Activated CD4-positive, alpha-beta T cell treated with anti-CD3 and anti-CD28 coated beads, Interleukin-2, Interleukin-4, amounts not matched to agents 100 ng/mL and 50 ng/mL, durations not matched to agents 16 hours and 8 hours (primary cell): ENCODE data around the gene PCDHA11.
"Not testable (repeated sequence)": the region's sequence is repeated elsewhere in the genome, so short reads cannot be mapped to it uniquely, and the experiment has no call there.

ENCODE experiments used
- DNase-seq: peaks from one replicate; pipeline ENCODE4 v3.0.0-alpha.2; 2020; ENCODE audit warnings: low spot score

Gene PCDHA11

DNA sequence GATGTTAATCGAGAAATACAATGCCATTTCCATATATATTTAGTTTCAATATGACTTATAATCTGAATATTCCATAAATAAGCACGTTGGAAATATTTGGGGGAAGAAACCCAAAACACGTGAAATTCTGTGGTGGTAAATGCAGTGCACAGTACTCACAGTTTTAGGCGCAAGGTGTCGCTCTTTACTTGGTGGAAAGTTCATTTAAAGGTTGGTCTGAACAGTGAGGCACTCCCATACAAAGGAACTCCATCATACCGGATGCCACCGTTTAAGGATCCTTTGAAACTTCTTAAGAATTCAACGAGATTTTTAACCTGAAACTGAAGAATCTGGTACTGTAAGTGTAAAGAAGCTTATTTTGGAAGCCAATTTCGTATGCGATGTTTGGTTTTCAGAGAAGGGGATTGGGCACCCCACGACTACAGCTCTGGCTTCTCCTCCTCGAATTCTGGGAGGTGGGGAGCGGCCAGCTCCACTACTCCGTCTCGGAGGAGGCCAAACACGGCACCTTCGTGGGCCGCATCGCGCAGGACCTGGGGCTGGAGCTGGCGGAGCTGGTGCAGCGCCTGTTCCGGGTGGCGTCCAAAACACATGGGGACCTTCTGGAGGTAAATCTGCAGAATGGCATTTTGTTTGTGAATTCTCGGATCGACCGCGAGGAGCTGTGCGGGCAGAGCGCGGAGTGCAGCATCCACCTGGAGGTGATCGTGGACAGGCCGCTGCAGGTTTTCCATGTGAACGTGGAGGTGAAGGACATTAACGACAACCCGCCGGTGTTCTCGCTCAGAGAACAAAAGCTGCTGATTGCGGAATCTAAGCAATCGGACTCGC, at the start of gene PCDHA11:
PCDHA11 (plus strand) TSS at position 237 of the 834 bp plus-strand sequence; CDS start at position 384, 147 bp downstream.
- DNase-seq = no peak

- DNase-seq = peak; percentile 3
Observed at GRCh38 chr5:140821375-140822280, 47.1 kb upstream of the PCDHA11 start, which contains the start of gene PCDHA5. TSS of gene PCDHA5 (plus strand) at chr5:140821613.

GRCh38 chr5:140822281-140822629, 46.5 kb upstream of the PCDHA11 start:
- DNase-seq = no peak

DNA sequence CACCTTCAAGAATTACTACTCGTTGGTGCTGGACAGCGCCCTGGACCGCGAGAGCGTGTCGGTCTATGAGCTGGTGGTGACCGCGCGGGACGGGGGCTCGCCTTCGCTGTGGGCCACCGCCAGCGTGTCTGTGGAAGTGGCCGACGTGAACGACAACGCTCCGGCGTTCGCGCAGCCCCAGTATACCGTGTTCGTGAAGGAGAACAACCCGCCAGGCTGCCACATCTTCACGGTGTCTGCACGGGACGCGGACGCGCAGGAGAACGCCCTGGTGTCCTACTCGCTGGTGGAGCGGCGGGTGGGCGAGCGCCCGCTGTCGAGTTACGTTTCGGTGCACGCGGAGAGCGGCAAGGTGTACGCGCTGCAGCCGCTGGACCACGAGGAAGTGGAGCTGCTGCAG, 45.8 kb upstream of the PCDHA11 start:
- not testable (repeated sequence) for DNase-seq

DNA sequence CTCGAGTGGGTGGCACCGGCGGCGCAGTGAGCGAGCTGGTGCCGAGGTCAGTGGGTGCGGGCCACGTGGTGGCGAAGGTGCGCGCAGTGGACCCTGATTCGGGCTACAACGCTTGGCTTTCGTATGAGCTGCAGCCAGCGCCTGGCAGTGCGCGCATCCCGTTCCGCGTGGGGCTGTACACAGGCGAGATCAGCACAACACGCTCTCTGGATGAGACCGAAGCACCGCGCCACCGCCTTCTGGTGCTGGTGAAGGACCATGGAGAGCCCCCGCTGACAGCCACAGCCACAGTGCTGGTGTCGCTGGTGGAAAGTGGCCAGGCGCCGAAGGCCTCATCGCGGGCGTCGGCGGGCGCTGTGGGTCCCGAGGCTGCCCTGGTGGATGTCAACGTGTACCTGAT, 45.3 kb upstream of the PCDHA11 start:
- no peak for DNase-seq

GRCh38 chr5:140827704-140828361, 40.9 kb upstream of the PCDHA11 start, which contains the start of gene PCDHA6:
TSS of gene PCDHA6 (plus strand) at chr5:140827960. CDS start at chr5:140828092, 132 bp downstream.
- DNase-seq = no peak

GRCh38 chr5:140828362-140828737, 40.4 kb upstream of the PCDHA11 start:
- no peak for DNase-seq

DNA sequence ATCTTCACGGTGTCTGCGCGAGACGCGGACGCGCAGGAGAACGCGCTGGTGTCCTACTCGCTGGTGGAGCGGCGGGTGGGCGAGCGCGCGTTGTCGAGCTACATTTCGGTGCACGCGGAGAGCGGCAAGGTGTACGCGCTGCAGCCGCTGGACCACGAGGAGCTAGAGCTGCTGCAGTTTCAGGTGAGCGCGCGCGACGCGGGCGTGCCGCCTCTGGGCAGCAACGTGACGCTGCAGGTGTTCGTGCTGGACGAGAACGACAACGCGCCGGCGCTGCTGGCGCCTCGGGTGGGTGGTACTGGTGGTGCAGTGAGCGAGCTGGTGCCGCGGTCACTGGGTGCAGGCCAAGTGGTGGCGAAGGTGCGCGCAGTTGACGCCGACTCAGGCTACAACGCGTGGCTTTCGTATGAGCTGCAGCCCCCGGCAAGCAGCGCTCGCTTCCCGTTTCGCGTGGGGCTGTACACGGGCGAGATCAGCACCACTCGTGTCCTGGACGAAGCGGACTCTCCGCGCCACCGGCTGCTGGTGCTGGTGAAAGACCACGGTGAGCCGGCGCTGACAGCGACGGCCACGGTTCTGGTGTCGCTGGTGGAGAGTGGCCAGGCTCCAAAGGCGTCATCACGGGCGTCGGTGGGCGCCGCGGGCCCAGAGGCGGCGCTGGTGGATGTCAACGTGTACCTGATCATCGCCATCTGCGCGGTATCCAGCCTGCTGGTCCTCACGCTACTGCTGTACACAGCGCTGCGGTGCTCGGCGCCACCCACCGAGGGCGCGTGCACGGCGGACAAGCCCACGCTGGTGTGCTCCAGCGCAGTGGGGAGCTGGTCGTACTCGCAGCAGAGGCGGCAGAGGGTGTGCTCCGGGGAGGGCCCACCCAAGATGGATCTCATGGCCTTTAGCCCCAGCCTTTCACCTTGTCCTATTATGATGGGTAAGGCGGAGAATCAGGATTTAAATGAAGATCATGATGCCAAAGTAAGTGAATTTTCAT, 39.0 kb upstream of the PCDHA11 start:
- not testable (repeated sequence) for DNase-seq

DNA sequence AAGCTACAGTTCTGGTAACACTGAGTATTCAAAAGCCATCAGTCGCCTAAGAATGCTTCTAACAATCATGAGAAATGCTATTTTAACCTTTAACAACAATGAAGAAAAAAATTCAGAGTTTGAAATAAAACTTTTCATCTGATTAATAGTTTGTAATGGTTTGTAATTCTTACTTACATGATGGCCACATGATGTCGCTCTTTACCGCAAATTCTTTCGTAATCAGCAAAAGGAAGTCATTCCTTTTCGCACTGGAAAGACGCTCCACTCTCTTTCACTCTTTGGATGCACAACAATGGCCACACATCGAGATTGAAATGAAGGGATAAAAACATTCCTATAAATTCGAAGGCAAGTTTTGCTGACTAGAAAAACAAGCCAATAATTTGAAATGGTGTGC, 34.8 kb upstream of the PCDHA11 start, which contains the start of gene PCDHA7:
PCDHA7 (plus strand) TSS at position 277 of the 400 bp plus-strand sequence; CDS start at position 392, 115 bp downstream.
- no peak for DNase-seq

DNA sequence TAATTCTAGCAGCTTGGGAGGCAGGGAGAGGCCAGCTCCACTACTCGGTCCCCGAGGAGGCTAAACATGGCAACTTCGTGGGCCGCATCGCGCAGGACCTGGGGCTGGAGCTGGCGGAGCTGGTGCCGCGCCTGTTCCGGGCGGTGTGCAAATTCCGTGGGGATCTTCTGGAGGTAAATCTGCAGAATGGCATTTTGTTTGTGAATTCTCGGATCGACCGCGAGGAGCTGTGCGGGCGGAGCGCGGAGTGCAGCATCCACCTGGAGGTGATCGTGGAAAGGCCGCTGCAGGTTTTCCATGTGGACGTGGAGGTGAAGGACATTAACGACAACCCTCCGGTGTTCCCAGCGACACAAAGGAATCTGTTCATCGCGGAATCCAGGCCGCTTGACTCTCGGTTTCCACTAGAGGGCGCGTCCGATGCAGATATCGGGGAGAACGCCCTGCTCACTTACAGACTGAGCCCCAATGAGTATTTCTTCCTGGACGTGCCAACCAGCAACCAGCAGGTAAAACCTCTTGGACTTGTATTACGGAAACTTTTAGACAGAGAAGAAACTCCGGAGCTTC, 34.2 kb upstream of the PCDHA11 start:
- DNase-seq = not testable (repeated sequence)

- DNase-seq = no peak
Observed at GRCh38 chr5:140835622-140836510, 32.9 kb upstream of the PCDHA11 start.

DNA sequence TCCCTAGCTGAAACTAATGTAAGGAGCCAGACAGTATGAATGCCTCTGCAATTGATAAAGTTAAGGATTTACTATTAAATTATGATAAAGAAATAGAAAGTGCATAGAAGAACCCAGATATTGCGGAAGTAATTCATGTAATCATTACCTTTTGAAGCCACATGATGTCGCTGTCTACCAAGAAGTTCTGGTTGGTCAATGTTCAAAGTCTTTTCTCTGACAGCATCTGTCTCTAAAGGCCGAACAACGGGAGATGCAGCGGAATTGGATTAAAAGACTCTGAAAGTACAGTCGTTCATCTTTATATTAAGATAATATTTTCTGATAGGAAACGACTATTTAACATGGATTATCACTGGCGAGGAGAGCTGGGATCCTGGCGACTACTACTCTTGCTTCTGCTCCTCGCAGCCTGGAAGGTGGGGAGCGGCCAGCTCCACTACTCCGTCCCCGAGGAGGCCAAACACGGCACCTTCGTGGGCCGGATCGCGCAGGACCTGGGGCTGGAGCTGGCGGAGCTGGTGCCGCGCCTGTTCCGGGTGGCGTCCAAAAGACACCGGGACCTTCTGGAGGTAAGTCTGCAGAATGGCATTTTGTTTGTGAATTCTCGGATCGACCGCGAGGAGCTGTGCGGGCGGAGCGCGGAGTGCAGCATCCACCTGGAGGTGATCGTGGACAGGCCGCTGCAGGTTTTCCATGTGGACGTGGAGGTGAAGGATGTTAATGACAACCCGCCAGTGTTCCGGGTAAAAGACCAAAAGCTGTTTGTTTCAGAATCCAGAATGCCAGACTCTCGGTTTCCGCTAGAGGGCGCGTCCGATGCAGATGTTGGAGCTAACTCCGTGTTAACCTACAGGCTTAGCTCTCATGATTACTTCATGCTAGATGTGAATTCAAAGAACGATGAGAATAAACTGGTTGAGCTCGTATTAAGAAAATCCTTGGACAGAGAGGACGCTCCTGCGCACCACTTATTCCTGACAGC, 27.5 kb upstream of the PCDHA11 start, which contains the start of gene PCDHA8:
PCDHA8 (plus strand) TSS at position 210 of the 985 bp plus-strand sequence; CDS start at position 345, 135 bp downstream.
- peak; percentile 4 for DNase-seq

- DNase-seq = no peak
Observed at GRCh38 chr5:140842798-140843733, 25.7 kb upstream of the PCDHA11 start.

GRCh38 chr5:140848139-140849102, 20.3 kb upstream of the PCDHA11 start, which contains the start of gene PCDHA9:
TSS of gene PCDHA9 (plus strand) at chr5:140848382. CDS start at chr5:140848496, 114 bp downstream.
- DNase-seq = not testable (repeated sequence)

DNA sequence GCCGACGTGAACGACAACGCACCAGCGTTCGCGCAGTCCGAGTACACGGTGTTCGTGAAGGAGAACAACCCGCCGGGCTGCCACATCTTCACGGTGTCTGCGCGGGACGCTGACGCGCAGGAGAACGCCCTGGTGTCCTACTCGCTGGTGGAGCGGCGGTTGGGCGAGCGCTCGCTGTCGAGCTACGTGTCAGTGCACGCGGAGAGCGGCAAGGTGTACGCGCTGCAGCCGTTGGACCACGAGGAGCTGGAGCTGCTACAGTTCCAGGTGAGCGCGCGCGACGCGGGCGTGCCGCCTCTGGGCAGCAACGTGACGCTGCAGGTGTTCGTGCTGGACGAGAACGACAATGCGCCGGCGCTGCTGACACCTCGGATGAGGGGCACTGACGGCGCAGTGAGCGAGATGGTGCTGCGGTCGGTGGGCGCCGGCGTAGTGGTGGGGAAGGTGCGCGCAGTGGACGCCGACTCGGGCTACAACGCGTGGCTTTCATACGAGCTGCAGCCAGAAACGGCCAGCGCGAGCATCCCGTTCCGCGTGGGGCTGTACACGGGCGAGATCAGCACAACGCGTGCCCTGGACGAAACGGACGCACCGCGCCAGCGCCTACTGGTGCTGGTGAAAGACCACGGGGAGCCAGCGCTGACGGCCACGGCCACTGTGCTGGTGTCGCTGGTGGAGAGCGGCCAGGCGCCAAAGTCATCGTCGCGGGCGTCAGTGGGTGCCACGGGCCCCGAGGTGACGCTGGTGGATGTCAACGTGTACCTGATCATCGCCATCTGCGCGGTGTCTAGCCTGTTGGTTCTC, 18.7 kb upstream of the PCDHA11 start:
- DNase-seq = not testable (repeated sequence)
